Measurements from ENCODE around the gene ENPP7.
A peak's percentile ranks its signal among the peaks of the same experiment; 100 is the strongest.

Gene ENPP7

GRCh38 chr17:79732254-79732653 lies 1.5 kb downstream of the ENPP7 start:
- DNase-seq (ENCODE audit: low read depth) = no peak

- DNase-seq (ENCODE audit: low read depth) = no peak
These were observed 2.3 kb downstream of the ENPP7 start for GRCh38 chr17:79732804-79733691.

DNA sequence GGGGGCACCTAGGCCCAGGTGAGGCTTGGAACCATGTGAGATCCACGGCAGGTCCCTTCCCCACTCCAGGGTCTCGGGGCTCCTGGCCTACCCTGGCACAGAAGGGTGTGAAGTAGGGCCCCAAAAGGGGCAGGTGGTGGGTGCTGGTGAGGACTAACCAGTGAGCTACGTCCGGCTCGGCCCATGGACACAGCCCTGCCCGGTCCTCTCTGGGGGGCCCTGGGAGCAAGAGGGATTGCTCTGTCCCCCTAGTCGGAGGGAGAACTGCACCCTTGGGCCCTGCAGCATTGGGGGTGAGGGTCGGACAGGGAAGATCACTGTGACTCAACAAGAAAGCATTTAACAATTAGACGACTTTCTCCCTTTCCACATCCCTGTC lies 2.9 kb downstream of the ENPP7 start:
- no peak for DNase-seq (ENCODE audit: low read depth)

- no peak for DNase-seq (ENCODE audit: low read depth)
These were observed 4.4 kb downstream of the ENPP7 start for GRCh38 chr17:79735096-79735495.

DNA sequence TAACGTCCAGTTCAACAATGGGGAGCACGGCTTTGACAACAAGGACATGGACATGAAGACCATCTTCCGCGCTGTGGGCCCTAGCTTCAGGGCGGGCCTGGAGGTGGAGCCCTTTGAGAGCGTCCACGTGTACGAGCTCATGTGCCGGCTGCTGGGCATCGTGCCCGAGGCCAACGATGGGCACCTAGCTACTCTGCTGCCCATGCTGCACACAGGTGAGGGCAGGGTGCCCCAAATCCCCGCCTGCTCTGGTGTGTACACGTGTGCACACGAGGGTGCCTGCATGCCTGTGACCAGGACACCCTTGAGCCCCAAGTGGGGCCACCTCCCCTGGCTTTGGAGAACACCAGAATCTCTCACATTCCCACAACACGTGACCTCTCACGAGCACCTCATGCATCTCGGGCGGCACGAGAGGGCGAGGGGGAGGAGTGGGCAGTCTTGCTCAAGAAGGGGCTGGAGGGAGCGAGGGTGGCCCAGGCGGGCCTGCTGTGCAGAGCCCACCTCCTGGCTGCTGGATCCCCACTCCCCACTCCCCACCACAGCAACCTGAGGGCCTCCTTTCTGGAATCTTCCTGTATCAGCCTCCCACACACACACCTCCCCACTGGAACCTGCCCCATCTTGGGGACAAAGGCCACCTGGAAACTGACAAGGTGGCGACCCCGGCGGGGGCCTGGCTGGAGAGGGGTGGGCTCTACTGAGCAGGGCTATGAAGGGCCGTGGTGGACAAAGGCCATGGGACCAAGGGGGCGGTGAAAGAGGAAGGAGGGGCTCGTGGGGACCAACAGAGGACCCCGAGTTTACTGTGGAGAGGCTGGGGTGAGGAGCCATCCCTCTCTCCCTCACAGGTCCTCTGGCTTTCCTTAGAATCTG lies 6.5 kb downstream of the ENPP7 start:
- DNase-seq (ENCODE audit: low read depth) = no peak

GRCh38 chr17:79737922-79738578 lies 7.3 kb downstream of the ENPP7 start:
- no peak for DNase-seq (ENCODE audit: low read depth)

DNA sequence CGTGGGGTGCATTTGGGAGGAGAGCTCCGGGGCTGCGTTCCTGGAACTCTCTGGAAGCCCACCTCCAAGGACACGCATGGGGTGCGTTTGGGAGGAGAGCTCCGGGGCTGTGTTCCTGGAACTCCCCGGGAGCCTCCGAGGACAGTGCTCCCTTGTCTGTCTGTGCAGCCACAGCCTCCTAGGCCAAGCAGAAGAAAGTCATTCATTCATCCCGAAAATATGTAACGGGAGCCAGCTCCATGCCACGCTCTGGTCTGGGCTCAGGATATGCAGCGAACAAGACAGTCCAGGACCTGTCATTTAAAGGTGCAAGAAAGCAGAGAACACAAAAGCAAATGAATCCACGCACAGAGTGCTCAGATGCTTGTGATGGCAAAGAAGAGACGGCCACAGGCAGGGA lies 7.9 kb downstream of the ENPP7 start:
- no peak for DNase-seq (ENCODE audit: low read depth)

- DNase-seq (ENCODE audit: low read depth) = no peak
These were observed 8.7 kb downstream of the ENPP7 start for GRCh38 chr17:79739148-79740062.

GRCh38 chr17:79740413-79740812 lies 9.7 kb downstream of the ENPP7 start:
- no peak for DNase-seq (ENCODE audit: low read depth)

GRCh38 chr17:79741401-79741750 lies 10.6 kb downstream of the ENPP7 start:
- no peak for DNase-seq (ENCODE audit: low read depth)

GRCh38 chr17:79741751-79742588 lies 11.2 kb downstream of the ENPP7 start:
- peak; percentile 60 for DNase-seq (ENCODE audit: low read depth)

DNA sequence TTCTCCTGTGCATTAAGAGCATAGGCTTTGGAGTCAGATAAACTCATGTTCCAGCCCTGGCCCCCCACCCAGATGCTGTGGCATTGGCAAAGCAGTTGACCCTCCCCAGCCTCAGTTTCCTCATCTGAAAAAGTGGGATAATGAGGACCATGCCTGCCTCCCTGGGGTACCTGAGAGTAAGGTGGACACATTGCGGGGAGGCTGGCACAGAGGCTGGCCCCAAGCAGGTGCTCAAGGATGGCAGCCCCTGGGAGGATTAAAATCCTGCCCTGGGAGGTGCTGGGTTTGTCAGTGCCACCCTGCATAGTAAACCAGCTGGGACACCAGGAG lies 11.8 kb downstream of the ENPP7 start:
- DNase-seq (ENCODE audit: low read depth) = no peak

- DNase-seq (ENCODE audit: low read depth) = no peak
These were observed 12.3 kb downstream of the ENPP7 start for GRCh38 chr17:79742951-79743476.

- no peak for DNase-seq (ENCODE audit: low read depth)
These were observed 12.9 kb downstream of the ENPP7 start for GRCh38 chr17:79743614-79744013.

- DNase-seq (ENCODE audit: low read depth) = no peak
These were observed 14.9 kb downstream of the ENPP7 start for GRCh38 chr17:79745641-79746105.

- DNase-seq (ENCODE audit: low read depth) = no peak
These were observed 16.3 kb downstream of the ENPP7 start for GRCh38 chr17:79746889-79747507.

- DNase-seq (ENCODE audit: low read depth) = no peak
These were observed 17.0 kb downstream of the ENPP7 start for GRCh38 chr17:79747508-79748294.

- no peak for DNase-seq (ENCODE audit: low read depth)
These were observed 17.8 kb downstream of the ENPP7 start for GRCh38 chr17:79748295-79749099.

Data from activated T-helper 1 cell treated with Interleukin-2 at 50 U/mL for 16 hours (primary cell).